ENCODE results near the gene MSMO1.
"Not testable (repeated sequence)": the region's sequence is repeated elsewhere in the genome, so short reads cannot be mapped to it uniquely, and the experiment has no call there.

The MSMO1 gene

GRCh38 chr4:165325732-165326512 is 1.5 kb upstream of the MSMO1 start:
- peak; percentile 17 for DNase-seq

GRCh38 chr4:165326831-165327210 is 648 bp upstream of the MSMO1 start:
- DNase-seq = peak; percentile 39

GRCh38 chr4:165328101-165328425 is 594 bp downstream of the MSMO1 start:
- no peak for DNase-seq

GRCh38 chr4:165328708-165329107 is 1.2 kb downstream of the MSMO1 start:
- DNase-seq = no peak

- DNase-seq = no peak
Measured at GRCh38 chr4:165330071-165330470, 2.6 kb downstream of the MSMO1 start.

- no peak for DNase-seq
Measured at GRCh38 chr4:165330666-165331065, 3.2 kb downstream of the MSMO1 start.

GRCh38 chr4:165331359-165331758 is 3.9 kb downstream of the MSMO1 start:
- DNase-seq = no peak

GRCh38 chr4:165331823-165332222 is 4.4 kb downstream of the MSMO1 start:
- no peak for DNase-seq

GRCh38 chr4:165332502-165332901 is 5.0 kb downstream of the MSMO1 start:
- no peak for DNase-seq

- DNase-seq = no peak
Measured at GRCh38 chr4:165335163-165335703, 7.8 kb downstream of the MSMO1 start.

GRCh38 chr4:165336743-165337142 is 9.3 kb downstream of the MSMO1 start:
- DNase-seq = no peak

- DNase-seq = not testable (repeated sequence)
Measured at GRCh38 chr4:165342340-165342739, 14.9 kb downstream of the MSMO1 start.

- DNase-seq = no peak
Measured at GRCh38 chr4:165343353-165344191, 16.1 kb downstream of the MSMO1 start.

GRCh38 chr4:165345666-165346417 is 18.4 kb downstream of the MSMO1 start:
- DNase-seq = no peak

GRCh38 chr4:165347647-165348569 is 20.4 kb downstream of the MSMO1 start:
- no peak for DNase-seq

- no peak for DNase-seq
Measured at GRCh38 chr4:165351359-165352130, 24.1 kb downstream of the MSMO1 start.

- DNase-seq = no peak
Measured at GRCh38 chr4:165355900-165356300, 28.4 kb downstream of the MSMO1 start.

GRCh38 chr4:165359506-165359905 is 32.0 kb downstream of the MSMO1 start:
- DNase-seq = no peak

- DNase-seq = no peak
Measured at GRCh38 chr4:165360041-165360695, 32.7 kb downstream of the MSMO1 start.

GRCh38 chr4:165360985-165361670 is 33.7 kb downstream of the MSMO1 start:
- DNase-seq = no peak

Data from NK-92 treated with Interleukin-12 subunit alpha and Interleukin-12 subunit beta, amount 100 ng/mL, for 24 hours (cell line).